ENCODE results near the gene CAPN3.

GRCh38 chr15:42444415-42445063 is 85.2 kb downstream of the CAPN3 start:
- TF ChIP-seq, protein P1, sequence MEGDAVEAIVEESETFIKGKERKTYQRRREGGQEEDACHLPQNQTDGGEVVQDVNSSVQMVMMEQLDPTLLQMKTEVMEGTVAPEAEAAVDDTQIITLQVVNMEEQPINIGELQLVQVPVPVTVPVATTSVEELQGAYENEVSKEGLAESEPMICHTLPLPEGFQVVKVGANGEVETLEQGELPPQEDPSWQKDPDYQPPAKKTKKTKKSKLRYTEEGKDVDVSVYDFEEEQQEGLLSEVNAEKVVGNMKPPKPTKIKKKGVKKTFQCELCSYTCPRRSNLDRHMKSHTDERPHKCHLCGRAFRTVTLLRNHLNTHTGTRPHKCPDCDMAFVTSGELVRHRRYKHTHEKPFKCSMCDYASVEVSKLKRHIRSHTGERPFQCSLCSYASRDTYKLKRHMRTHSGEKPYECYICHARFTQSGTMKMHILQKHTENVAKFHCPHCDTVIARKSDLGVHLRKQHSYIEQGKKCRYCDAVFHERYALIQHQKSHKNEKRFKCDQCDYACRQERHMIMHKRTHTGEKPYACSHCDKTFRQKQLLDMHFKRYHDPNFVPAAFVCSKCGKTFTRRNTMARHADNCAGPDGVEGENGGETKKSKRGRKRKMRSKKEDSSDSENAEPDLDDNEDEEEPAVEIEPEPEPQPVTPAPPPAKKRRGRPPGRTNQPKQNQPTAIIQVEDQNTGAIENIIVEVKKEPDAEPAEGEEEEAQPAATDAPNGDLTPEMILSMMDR (conservative IDR thresholded peaks at IDR 0.05; ENCODE audit: low read depth, low read length): no peak
- TF ChIP-seq EZH2 (IDR thresholded peaks at IDR 0.05; ENCODE audit: borderline replicate concordance, low read depth, low read length, poor library complexity, severe bottlenecking): no peak
